SK-N-SH (cell line): Measurements from ENCODE around the gene RAB39A. TPM values are rescaled to one million over a fixed set of nuclear protein-coding genes. Genes with fewer than 3 reads are reported as not detected.

ENCODE experiments used
- CTCF ChIA-PET: fragments of 300-600, 350-600 bp; formaldehyde crosslinking; extraction: SDS; loops from one replicate; lab custom pipeline; 2021; lab: Yijun Ruan, JAX
- POLR2A ChIA-PET: fragments of 350-600 bp; sonication (Branson Sonifier 250); formaldehyde crosslinking; extraction: SDS; loops from one replicate; lab custom pipeline; 2020; ENCODE audit warnings: antibody characterized with exemption, inconsistent platforms; lab: Yijun Ruan, JAX
- DNase-seq: peaks from one replicate; pipeline ENCODE4 v3.0.0; 2012
- H2AFZ ChIP-seq: fragments of 200-600 bp; sonication (generic); 2 replicates; pipeline ENCODE4 v1.8.1; 2016; ENCODE audit warnings: antibody characterized with exemption, mild to moderate bottlenecking, low read depth
- H3F3A ChIP-seq: fragments of 200-600 bp; sonication (generic); replicated peaks from 2 replicates; pipeline ENCODE3; 2016; ENCODE audit warnings: antibody characterized with exemption, mild to moderate bottlenecking; ENCODE audit not compliant: insufficient read depth
- H3K27ac ChIP-seq, 2 experiments: fragments of 200-500 bp in 1 of 2; fragments of 200-600 bp in 1 of 2; sonication (Bioruptor generic) in 1 of 2; sonication (generic), shearing (Covaris generic) in 1 of 2; 2 replicates each; pipeline versions ENCODE4 v1.5.1 to v1.6.1; 2014 to 2016; ENCODE audit warnings: low read depth in 2 of 2, inconsistent platforms in 1 of 2, low read length in 1 of 2, mild to moderate bottlenecking in 1 of 2, mixed read lengths in 1 of 2
- H3K27me3 ChIP-seq: fragments of 200-600 bp; sonication (generic), shearing (Covaris generic); 2 replicates; pipeline ENCODE4 v1.6.1; 2016; ENCODE audit warnings: mixed run types; ENCODE audit not compliant: insufficient read depth
- H3K36me3 ChIP-seq, 2 experiments: fragments of 200-500 bp in 1 of 2; fragments of 200-600 bp in 1 of 2; sonication (Bioruptor generic) in 1 of 2; sonication (generic) in 1 of 2; replicated peaks in 1 of 2; 2 replicates each; pipeline versions ENCODE3 to v1.5.1; 2014 to 2016; ENCODE audit warnings: low read length in 1 of 2, mild to moderate bottlenecking in 1 of 2; ENCODE audit not compliant: insufficient read depth in 2 of 2, control insufficient read depth in 1 of 2
- H3K4me1 ChIP-seq, 2 experiments: fragments of 200-500 bp in 1 of 2; fragments of 200-600 bp in 1 of 2; sonication (Bioruptor generic) in 1 of 2; sonication (generic), shearing (Covaris generic) in 1 of 2; 2 replicates each; pipeline versions ENCODE4 v1.5.1 to v1.6.1; 2014 to 2016; ENCODE audit warnings: low read depth in 1 of 2, low read length in 1 of 2, mixed run types in 1 of 2; ENCODE audit not compliant: insufficient read depth in 2 of 2, control insufficient read depth in 1 of 2
- H3K4me2 ChIP-seq: fragments of 200-600 bp; sonication (generic), shearing (Covaris generic); 2 replicates; pipeline ENCODE4 v1.6.1; 2017; ENCODE audit warnings: mixed run types
- H3K4me3 ChIP-seq, 2 experiments: fragments of 200-500 bp in 1 of 2; fragments of 200-600 bp in 1 of 2; sonication (Bioruptor generic) in 1 of 2; sonication (generic), shearing (Covaris generic) in 1 of 2; 2 replicates each; pipeline versions ENCODE4 v1.5.1 to v1.8.1; 2014 to 2016; ENCODE audit warnings: low read depth in 2 of 2, inconsistent platforms in 1 of 2, low read length in 1 of 2, mild to moderate bottlenecking in 1 of 2, mixed read lengths in 1 of 2, moderate library complexity in 1 of 2
- H3K79me2 ChIP-seq: fragments of 200-600 bp; sonication (generic); 2 replicates; pipeline ENCODE4 v1.8.1; 2017; ENCODE audit warnings: mild to moderate bottlenecking; ENCODE audit not compliant: insufficient read depth
- H3K9ac ChIP-seq: fragments of 200-600 bp; sonication (generic); 2 replicates; pipeline ENCODE4 v1.6.1; 2017; ENCODE audit warnings: mixed run types
- H3K9me2 ChIP-seq: fragments of 200-600 bp; sonication (generic); 2 replicates; pipeline ENCODE4 v1.6.1; 2017; ENCODE audit warnings: mixed run types
- H3K9me3 ChIP-seq: fragments of 200-600 bp; sonication (generic); 2 replicates; pipeline ENCODE4 v1.6.1; 2017; ENCODE audit warnings: mixed run types, mild to moderate bottlenecking, moderate library complexity
- H4K20me1 ChIP-seq: fragments of 200-600 bp; sonication (generic); 2 replicates; pipeline ENCODE4 v1.6.1; 2017; ENCODE audit warnings: mild to moderate bottlenecking, mixed run types; ENCODE audit not compliant: insufficient read depth
- CHD2 ChIP-seq: fragments of 150-350 bp; IDR thresholded peaks from 2 replicates; pipeline ENCODE4 v1.6.1; 2018; ENCODE audit warnings: low read length; ENCODE audit not compliant: partially characterized antibody
- EP300 ChIP-seq, 2 experiments: IDR thresholded peaks; 2 replicates each; pipeline versions ENCODE4 v1.4.0 to v1.6.1; 2012; ENCODE audit warnings: borderline replicate concordance in 1 of 2, low read depth in 1 of 2, low read length in 1 of 2
- EZH2phosphoT487 ChIP-seq: fragments of 200-600 bp; sonication (generic); IDR thresholded peaks from 2 replicates; pipeline ENCODE4 v1.6.1; 2017; ENCODE audit warnings: low read depth, mixed run types, mild to moderate bottlenecking, antibody characterized with exemption, moderate library complexity, borderline replicate concordance
- FOSL2 ChIP-seq: IDR thresholded peaks from 2 replicates; pipeline ENCODE4 v1.4.0; 2012; ENCODE audit warnings: low read depth, mild to moderate bottlenecking, moderate library complexity, borderline replicate concordance
- GATA2 ChIP-seq: sonication (generic); formaldehyde crosslinking; IDR thresholded peaks from 2 replicates; pipeline ENCODE4 v1.5.0; 2020; ENCODE audit warnings: mild to moderate bottlenecking, missing genetic modification reagents
- JUND ChIP-seq: IDR thresholded peaks from 2 replicates; pipeline ENCODE4 v1.4.0; 2012
- MEF2A ChIP-seq: IDR thresholded peaks from 2 replicates; pipeline ENCODE4 v1.4.0; 2012; ENCODE audit warnings: low read depth, borderline replicate concordance
- MXI1 ChIP-seq: IDR thresholded peaks from 2 replicates; pipeline ENCODE4 v1.6.1; 2012; ENCODE audit warnings: mild to moderate bottlenecking, low read depth, low read length, improper control_type of control experiment
- NRF1 ChIP-seq: IDR thresholded peaks from 2 replicates; pipeline ENCODE4 v1.6.1; 2012; ENCODE audit warnings: low read depth, mild to moderate bottlenecking, low read length
- RAD21 ChIP-seq: IDR thresholded peaks from 2 replicates; pipeline ENCODE4 v1.6.1; 2012; ENCODE audit warnings: mild to moderate bottlenecking, low read length
- RCOR1 ChIP-seq: fragments of 150-350 bp; IDR thresholded peaks from 2 replicates; pipeline ENCODE4 v1.6.1; 2017; ENCODE audit warnings: antibody characterized with exemption, low read length
- SMC3 ChIP-seq: IDR thresholded peaks from 2 replicates; pipeline ENCODE4 v1.6.1; 2012; ENCODE audit warnings: low read depth, low read length, improper control_type of control experiment
- TAF1 ChIP-seq: IDR thresholded peaks from 2 replicates; pipeline ENCODE4 v1.6.1; 2012; ENCODE audit warnings: low read depth, mild to moderate bottlenecking, low read length, moderate library complexity, borderline replicate concordance
- TCF12 ChIP-seq: IDR thresholded peaks from 2 replicates; pipeline ENCODE4 v1.4.0; 2012
- YY1 ChIP-seq: IDR thresholded peaks from 2 replicates; pipeline ENCODE4 v1.4.0; 2012; ENCODE audit warnings: low read depth, mild to moderate bottlenecking
- WGBS: methylation state at CpG from one replicate; pipeline ENCODE4 v1.1.6; 2017; ENCODE audit warnings: low lambda C conversion rate; 5-methylcytosine and 5-hydroxymethylcytosine counted together
- polyA plus RNA-seq, 3 experiments: library from polyadenylated mRNA; depleted of rRNA; stranded (reverse); fragments of >200 nt; gene quantifications; 2 replicates each; pipeline ENCODE4 v1.2.3, GENCODE V29; 2012
- TF ChIP-seq, protein P1 (sequence below): fragments of 150-350 bp; IDR thresholded peaks from 2 replicates; pipeline ENCODE4 v1.6.1; 2016; ENCODE audit warnings: mild to moderate bottlenecking, low read depth, low read length
- TF ChIP-seq, protein P2 (sequence below): fragments of 150-350 bp; IDR thresholded peaks from 2 replicates; pipeline ENCODE4 v1.6.1; 2017; ENCODE audit warnings: antibody characterized with exemption, low read length, low read depth, borderline replicate concordance
- TF ChIP-seq, protein P3 (sequence below): IDR thresholded peaks from 2 replicates; pipeline ENCODE4 v1.4.0; 2012; ENCODE audit warnings: low read depth, borderline replicate concordance
- TF ChIP-seq, protein P4 (sequence below): IDR thresholded peaks from 2 replicates; pipeline ENCODE4 v1.4.0; 2012; ENCODE audit warnings: low read depth
- TF ChIP-seq, protein P5 (sequence below): IDR thresholded peaks from 2 replicates; pipeline ENCODE4 v1.6.1; 2012; ENCODE audit warnings: mild to moderate bottlenecking, low read depth, low read length, moderate library complexity

The RAB39A gene
- polyA plus RNA-seq, 1 of the 3 experiments (the other 2 are of a cell fraction), result 0.18 TPM

DNA sequence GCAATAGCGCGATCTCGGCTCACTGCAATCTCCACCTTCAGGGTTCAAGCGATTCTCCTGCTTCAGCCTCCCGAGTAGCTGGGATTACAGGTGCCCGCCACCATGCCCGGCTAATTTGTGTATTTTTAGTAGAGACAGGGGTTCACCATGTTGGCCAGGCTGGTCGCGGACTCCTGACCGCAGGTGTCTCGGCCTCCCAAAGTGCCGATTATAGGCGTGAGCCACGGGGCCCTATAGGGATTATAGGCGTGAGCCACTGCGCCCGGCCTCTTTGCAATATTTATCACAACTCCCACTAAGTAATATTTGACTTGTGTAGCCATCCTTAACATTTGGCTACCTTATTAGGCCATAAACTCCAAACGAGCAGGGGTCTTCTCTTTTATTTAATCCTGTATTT, 79.6 kb downstream of the RAB39A start (continued):
- TF ChIP-seq CHD2 (no peak), RCOR1 (no peak), RAD21 (no peak), TAF1 (no peak), GATA2 (CRISPR knock-in tag) (no peak), MEF2A (no peak)
- TF ChIP-seq, protein P1, sequence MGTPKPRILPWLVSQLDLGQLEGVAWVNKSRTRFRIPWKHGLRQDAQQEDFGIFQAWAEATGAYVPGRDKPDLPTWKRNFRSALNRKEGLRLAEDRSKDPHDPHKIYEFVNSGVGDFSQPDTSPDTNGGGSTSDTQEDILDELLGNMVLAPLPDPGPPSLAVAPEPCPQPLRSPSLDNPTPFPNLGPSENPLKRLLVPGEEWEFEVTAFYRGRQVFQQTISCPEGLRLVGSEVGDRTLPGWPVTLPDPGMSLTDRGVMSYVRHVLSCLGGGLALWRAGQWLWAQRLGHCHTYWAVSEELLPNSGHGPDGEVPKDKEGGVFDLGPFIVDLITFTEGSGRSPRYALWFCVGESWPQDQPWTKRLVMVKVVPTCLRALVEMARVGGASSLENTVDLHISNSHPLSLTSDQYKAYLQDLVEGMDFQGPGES, result no peak

DNA sequence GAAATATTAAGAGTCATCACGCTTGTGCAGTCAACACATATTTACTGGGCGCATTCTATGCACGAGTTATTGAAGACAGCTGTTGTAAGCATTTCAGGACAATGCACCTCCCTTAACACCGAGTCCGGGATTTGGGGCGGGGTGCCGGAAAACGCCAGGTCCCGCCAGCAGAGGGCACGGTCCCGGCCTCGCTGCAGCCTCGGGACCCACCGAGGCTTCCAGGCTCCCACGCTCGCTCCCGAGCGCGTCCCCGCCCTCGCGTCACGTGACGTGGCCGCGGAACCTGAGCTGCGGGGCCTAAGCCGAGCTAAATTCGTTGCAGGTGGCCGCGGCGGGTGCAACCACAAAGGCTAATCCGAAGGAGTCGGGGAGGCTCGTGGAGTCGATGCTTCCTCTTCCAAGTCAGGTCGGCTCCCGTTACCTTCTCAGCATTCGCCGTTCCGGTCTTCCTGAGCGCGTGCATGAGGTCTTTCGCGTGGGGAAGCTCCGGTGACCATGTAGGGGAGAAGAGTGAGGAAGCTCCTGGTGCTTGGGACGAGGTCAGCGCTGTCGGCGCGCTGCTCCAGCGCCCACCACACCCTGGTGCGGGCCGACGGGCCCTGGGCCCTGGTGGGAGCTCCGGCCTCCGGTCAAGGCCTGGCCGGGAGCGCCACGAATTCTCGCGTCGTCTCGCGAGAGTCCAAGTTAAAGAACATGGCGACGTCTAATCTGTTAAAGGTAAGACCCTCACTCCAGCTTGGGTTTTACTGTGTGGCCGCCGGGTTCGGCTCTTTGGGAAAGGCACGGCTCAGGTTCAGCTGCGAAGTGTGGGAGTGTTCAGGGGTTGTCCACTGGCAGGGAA, 80.6 kb downstream of the RAB39A start, which contains the start of gene CUL5:
Gene CUL5, plus strand, starts transcription at position 243 of the 841 bp plus-strand sequence. Its CDS starts 451 bp downstream, at position 694.
- Histone ChIP-seq H4K20me1 (peaks cover 34% of the 10 kb centered on the region), H3K4me2 (peak within 1 kb of the TSS; percentile 86), H3K9ac (peak within 1 kb of the TSS; percentile 100), H2AFZ (peak within 1 kb of the TSS; percentile 97), H3K4me1 (peaks cover 8 to 11% of the 10 kb centered on the region in 2 experiments; a peak in 3 of 4 replicates), H3K36me3 (peaks cover 0 to 8% of the 10 kb centered on the region in 2 experiments), H3K79me2 (peaks cover 51% of the 10 kb centered on the region), H3K27ac (peak within 1 kb of the TSS; percentile 97 to 98), H3K27me3 (no peaks in the 10 kb centered on the region), H3K4me3 (peak within 1 kb of the TSS; percentile 85 to 92), H3K9me3 (no peaks in the 10 kb centered on the region), H3K9me2 (no peaks in the 10 kb centered on the region), H3F3A (no peaks in the 10 kb centered on the region)
- CTCF ChIA-PET, result interaction anchor here (0.6 to 1.8 kb wide), 33 partner anchors 8 to 589 kb away, joined by 3 to 8 read pairs (median 4); partner anchors contain the start of genes ATM and NPAT
- POLR2A ChIA-PET, result interaction anchor here (0.6 to 1.7 kb wide), 8 partner anchors 9 to 214 kb away, joined by 3 to 13 read pairs (median 4); partner anchors contain the start of genes ATM, NPAT and RAB39A
- peak; percentile 95 for DNase-seq
- WGBS, result 2% methylated on average over 23 of the region's 72 CpGs
- TF ChIP-seq NRF1 (no peak), MXI1 (no peak; the same call in none of the 2 replicates), YY1 (peak; percentile 83; the same call in 1 of the 2 replicates), EZH2phosphoT487 (no peak), JUND (no peak), SMC3 (peak; percentile 68), TCF12 (peak; percentile 63), EP300 (IDR thresholded peaks at IDR 0.05; ENCODE audit: borderline replicate concordance in 1 of 2, low read depth in 1 of 2, low read length in 1 of 2) (no peak; a peak in 1 of 4 replicates), CHD2 (peak; percentile 99), FOSL2 (no peak), GATA2 (CRISPR knock-in tag) (no peak)
- TF ChIP-seq, protein P2, sequence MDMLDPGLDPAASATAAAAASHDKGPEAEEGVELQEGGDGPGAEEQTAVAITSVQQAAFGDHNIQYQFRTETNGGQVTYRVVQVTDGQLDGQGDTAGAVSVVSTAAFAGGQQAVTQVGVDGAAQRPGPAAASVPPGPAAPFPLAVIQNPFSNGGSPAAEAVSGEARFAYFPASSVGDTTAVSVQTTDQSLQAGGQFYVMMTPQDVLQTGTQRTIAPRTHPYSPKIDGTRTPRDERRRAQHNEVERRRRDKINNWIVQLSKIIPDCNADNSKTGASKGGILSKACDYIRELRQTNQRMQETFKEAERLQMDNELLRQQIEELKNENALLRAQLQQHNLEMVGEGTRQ, result peak; percentile 84
- TF ChIP-seq, protein P3, sequence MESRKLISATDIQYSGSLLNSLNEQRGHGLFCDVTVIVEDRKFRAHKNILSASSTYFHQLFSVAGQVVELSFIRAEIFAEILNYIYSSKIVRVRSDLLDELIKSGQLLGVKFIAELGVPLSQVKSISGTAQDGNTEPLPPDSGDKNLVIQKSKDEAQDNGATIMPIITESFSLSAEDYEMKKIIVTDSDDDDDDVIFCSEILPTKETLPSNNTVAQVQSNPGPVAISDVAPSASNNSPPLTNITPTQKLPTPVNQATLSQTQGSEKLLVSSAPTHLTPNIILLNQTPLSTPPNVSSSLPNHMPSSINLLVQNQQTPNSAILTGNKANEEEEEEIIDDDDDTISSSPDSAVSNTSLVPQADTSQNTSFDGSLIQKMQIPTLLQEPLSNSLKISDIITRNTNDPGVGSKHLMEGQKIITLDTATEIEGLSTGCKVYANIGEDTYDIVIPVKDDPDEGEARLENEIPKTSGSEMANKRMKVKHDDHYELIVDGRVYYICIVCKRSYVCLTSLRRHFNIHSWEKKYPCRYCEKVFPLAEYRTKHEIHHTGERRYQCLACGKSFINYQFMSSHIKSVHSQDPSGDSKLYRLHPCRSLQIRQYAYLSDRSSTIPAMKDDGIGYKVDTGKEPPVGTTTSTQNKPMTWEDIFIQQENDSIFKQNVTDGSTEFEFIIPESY, result peak; percentile 96
- TF ChIP-seq, protein P4, sequence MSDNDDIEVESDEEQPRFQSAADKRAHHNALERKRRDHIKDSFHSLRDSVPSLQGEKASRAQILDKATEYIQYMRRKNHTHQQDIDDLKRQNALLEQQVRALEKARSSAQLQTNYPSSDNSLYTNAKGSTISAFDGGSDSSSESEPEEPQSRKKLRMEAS, result peak; percentile 86
- TF ChIP-seq, protein P1, result no peak
- TF ChIP-seq, protein P5, sequence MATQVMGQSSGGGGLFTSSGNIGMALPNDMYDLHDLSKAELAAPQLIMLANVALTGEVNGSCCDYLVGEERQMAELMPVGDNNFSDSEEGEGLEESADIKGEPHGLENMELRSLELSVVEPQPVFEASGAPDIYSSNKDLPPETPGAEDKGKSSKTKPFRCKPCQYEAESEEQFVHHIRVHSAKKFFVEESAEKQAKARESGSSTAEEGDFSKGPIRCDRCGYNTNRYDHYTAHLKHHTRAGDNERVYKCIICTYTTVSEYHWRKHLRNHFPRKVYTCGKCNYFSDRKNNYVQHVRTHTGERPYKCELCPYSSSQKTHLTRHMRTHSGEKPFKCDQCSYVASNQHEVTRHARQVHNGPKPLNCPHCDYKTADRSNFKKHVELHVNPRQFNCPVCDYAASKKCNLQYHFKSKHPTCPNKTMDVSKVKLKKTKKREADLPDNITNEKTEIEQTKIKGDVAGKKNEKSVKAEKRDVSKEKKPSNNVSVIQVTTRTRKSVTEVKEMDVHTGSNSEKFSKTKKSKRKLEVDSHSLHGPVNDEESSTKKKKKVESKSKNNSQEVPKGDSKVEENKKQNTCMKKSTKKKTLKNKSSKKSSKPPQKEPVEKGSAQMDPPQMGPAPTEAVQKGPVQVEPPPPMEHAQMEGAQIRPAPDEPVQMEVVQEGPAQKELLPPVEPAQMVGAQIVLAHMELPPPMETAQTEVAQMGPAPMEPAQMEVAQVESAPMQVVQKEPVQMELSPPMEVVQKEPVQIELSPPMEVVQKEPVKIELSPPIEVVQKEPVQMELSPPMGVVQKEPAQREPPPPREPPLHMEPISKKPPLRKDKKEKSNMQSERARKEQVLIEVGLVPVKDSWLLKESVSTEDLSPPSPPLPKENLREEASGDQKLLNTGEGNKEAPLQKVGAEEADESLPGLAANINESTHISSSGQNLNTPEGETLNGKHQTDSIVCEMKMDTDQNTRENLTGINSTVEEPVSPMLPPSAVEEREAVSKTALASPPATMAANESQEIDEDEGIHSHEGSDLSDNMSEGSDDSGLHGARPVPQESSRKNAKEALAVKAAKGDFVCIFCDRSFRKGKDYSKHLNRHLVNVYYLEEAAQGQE, result no peak; the same call in 1 of the 2 replicates
